ENCODE data around the gene TFF3.

Gene TFF3

DNA sequence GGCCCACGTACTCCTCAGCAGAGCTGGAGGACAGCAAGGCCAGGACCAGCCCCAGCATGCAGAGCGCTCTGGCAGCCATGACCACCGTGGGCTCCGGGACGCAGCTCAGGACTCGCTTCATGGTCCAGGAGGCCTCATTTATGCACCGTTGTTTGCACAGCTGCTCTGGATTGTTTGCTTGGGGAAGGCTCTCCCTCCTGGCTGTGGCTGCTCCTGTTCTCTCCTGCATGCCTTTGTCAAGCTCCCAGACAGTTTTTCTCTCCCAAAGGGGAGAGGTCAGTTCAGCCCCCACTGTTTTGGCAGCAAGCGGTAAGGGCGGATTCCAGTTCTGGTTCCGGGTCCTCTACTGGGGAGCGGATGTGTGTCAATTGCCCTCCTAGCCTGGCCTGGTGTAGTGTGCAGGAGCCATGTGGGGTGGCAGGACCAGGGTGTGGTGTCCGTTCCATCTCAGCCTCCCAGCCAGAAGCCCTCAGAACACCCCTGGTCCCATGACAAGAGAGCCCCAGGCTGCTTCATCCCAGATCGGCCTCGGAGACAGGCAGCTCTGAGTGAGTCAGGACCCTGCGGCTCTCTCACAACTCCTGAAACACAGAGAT is at the start of gene TFF3:
Gene TFF3, minus strand, starts transcription at position 114 of the 596 bp plus-strand sequence. Its CDS starts 35 bp downstream, at position 79.
- Histone ChIP-seq H3K9ac (ENCODE audit: low read depth in 1 of 2, low read length in 2 of 2) (peak within 1 kb of the TSS; percentile 43 to 67), H3K4me1 (ENCODE audit: control insufficient read depth in 2 of 2, insufficient read depth in 2 of 2, low read length in 2 of 2) (peaks cover 53 to 76% of the 10 kb centered on the region in 2 donors), H3K27ac (ENCODE audit: low read depth in 2 of 2, low read length in 2 of 2) (peak within 1 kb of the TSS; percentile 94), H3K9me3 (ENCODE audit: control insufficient read depth in 2 of 2, low read length in 2 of 2) (no peaks in the 10 kb centered on the region), H3K4me3 (ENCODE audit: low read length in 2 of 2) (peak within 1 kb of the TSS; percentile 62 to 72), H3K36me3 (ENCODE audit: control insufficient read depth in 2 of 2, insufficient read depth in 2 of 2, low read length in 2 of 2) (peaks cover 0 to 2% of the 10 kb centered on the region in 2 donors), H3K27me3 (ENCODE audit: control insufficient read depth in 2 of 2, insufficient read depth in 2 of 2, low read length in 2 of 2) (no peaks in the 10 kb centered on the region)

DNA sequence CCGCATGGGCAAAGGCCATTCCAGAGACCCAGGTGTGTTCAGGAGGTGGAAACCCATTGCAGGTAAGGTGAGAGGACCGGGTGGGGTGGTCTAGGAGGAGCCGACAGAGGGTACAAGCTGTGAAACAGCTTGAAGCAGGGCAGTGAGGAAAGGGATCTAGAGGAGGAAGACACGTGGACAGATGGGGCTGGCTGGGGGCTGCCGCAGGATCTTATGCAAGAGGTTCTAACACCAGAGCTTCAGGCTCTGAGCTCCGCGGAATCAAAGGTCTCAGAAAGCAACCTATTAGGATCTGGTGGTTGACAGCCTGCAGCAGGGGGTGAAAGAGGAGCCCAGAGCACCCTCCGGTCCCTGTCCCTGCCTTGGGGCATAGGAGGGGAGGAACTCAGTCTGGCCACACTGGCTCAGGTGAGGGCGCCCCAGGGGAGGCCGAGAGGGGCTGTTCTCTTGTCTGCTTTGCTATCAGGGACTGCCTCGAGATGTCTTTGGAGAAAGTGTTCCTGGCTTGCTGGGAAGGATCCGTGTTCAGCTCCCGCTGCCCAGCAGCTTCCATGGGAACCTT is 49.2 kb upstream of the TFF3 start:
- Histone ChIP-seq H3K9ac (ENCODE audit: low read depth in 1 of 2, low read length in 2 of 2) (no peak overlapping the region), H3K36me3 (ENCODE audit: control insufficient read depth in 2 of 2, insufficient read depth in 2 of 2, low read length in 2 of 2) (no peaks in the 10 kb centered on the region), H3K27ac (ENCODE audit: low read depth in 2 of 2, low read length in 2 of 2) (no peak overlapping the region), H3K4me3 (ENCODE audit: low read length in 2 of 2) (no peak overlapping the region), H3K9me3 (ENCODE audit: control insufficient read depth in 2 of 2, low read length in 2 of 2) (peaks cover 0 to 3% of the 10 kb centered on the region in 2 donors), H3K4me1 (ENCODE audit: control insufficient read depth in 2 of 2, insufficient read depth in 2 of 2, low read length in 2 of 2) (peaks cover 11 to 22% of the 10 kb centered on the region in 2 donors), H3K27me3 (ENCODE audit: control insufficient read depth in 2 of 2, insufficient read depth in 2 of 2, low read length in 2 of 2) (no peaks in the 10 kb centered on the region)

- H3K4me3 ChIP-seq (ENCODE audit: low read length in 2 of 2), result no peak overlapping the region
- peaks cover 0 to 3% of the 10 kb centered on the region in 2 donors for H3K9me3 ChIP-seq (ENCODE audit: control insufficient read depth in 2 of 2, low read length in 2 of 2)
- no peak overlapping the region for H3K9ac ChIP-seq (ENCODE audit: low read depth in 1 of 2, low read length in 2 of 2)
- peaks cover 11 to 22% of the 10 kb centered on the region in 2 donors for H3K4me1 ChIP-seq (ENCODE audit: control insufficient read depth in 2 of 2, insufficient read depth in 2 of 2, low read length in 2 of 2)
- H3K27me3 ChIP-seq (ENCODE audit: control insufficient read depth in 2 of 2, insufficient read depth in 2 of 2, low read length in 2 of 2), result no peaks in the 10 kb centered on the region
- no peaks in the 10 kb centered on the region for H3K36me3 ChIP-seq (ENCODE audit: control insufficient read depth in 2 of 2, insufficient read depth in 2 of 2, low read length in 2 of 2)
- no peak overlapping the region for H3K27ac ChIP-seq (ENCODE audit: low read depth in 2 of 2, low read length in 2 of 2)
Measured at GRCh38 chr21:42363312-42363711, 48.1 kb upstream of the TFF3 start.

DNA sequence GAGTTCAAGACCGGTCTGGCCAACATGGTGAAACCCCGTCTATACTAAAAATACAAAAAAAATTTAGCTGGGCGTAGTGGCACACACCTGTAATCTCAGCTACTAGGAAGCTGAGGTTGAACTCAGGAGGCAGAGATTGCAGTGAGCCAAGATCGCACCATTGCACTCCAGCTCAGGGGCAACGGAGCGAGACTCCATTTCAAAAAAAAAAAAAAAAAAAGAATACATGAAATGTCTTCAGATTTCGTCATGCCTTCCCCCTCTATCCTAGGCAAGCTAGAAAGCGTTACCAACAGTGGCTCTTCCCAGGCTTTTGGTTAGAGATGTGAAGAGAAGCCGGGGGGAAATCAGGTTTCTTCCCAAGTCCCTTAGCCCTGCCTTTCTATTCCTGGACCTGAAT is 47.5 kb upstream of the TFF3 start:
- H3K27me3 ChIP-seq (ENCODE audit: control insufficient read depth in 2 of 2, insufficient read depth in 2 of 2, low read length in 2 of 2), result no peaks in the 10 kb centered on the region
- H3K4me3 ChIP-seq (ENCODE audit: low read length in 2 of 2), result no peak overlapping the region
- peaks cover 0 to 3% of the 10 kb centered on the region in 2 donors for H3K9me3 ChIP-seq (ENCODE audit: control insufficient read depth in 2 of 2, low read length in 2 of 2)

GRCh38 chr21:42362198-42362597 is 47.0 kb upstream of the TFF3 start:
- H3K9ac ChIP-seq (ENCODE audit: low read depth in 1 of 2, low read length in 2 of 2), result no peak overlapping the region
- peaks cover 8 to 15% of the 10 kb centered on the region in 2 donors for H3K4me1 ChIP-seq (ENCODE audit: control insufficient read depth in 2 of 2, insufficient read depth in 2 of 2, low read length in 2 of 2)
- H3K4me3 ChIP-seq (ENCODE audit: low read length in 2 of 2), result no peak overlapping the region
- no peak overlapping the region for H3K27ac ChIP-seq (ENCODE audit: low read depth in 2 of 2, low read length in 2 of 2)
- no peaks in the 10 kb centered on the region for H3K27me3 ChIP-seq (ENCODE audit: control insufficient read depth in 2 of 2, insufficient read depth in 2 of 2, low read length in 2 of 2)
- H3K36me3 ChIP-seq (ENCODE audit: control insufficient read depth in 2 of 2, insufficient read depth in 2 of 2, low read length in 2 of 2), result no peaks in the 10 kb centered on the region
- peaks cover 0 to 3% of the 10 kb centered on the region in 2 donors for H3K9me3 ChIP-seq (ENCODE audit: control insufficient read depth in 2 of 2, low read length in 2 of 2)

More for the DNA sequence above, 47.5 kb upstream of the TFF3 start:
- Histone ChIP-seq H3K36me3 (ENCODE audit: control insufficient read depth in 2 of 2, insufficient read depth in 2 of 2, low read length in 2 of 2) (no peaks in the 10 kb centered on the region), H3K4me1 (ENCODE audit: control insufficient read depth in 2 of 2, insufficient read depth in 2 of 2, low read length in 2 of 2) (peaks cover 11 to 20% of the 10 kb centered on the region in 2 donors), H3K27ac (ENCODE audit: low read depth in 2 of 2, low read length in 2 of 2) (no peak overlapping the region), H3K9ac (ENCODE audit: low read depth in 1 of 2, low read length in 2 of 2) (no peak overlapping the region)

- peaks cover 2 to 6% of the 10 kb centered on the region in 2 donors for H3K4me1 ChIP-seq (ENCODE audit: control insufficient read depth in 2 of 2, insufficient read depth in 2 of 2, low read length in 2 of 2)
- no peak overlapping the region for H3K4me3 ChIP-seq (ENCODE audit: low read length in 2 of 2)
- H3K9me3 ChIP-seq (ENCODE audit: control insufficient read depth in 2 of 2, low read length in 2 of 2), result peaks cover 0 to 5% of the 10 kb centered on the region in 2 donors
- no peaks in the 10 kb centered on the region for H3K36me3 ChIP-seq (ENCODE audit: control insufficient read depth in 2 of 2, insufficient read depth in 2 of 2, low read length in 2 of 2)
- no peak overlapping the region for H3K27ac ChIP-seq (ENCODE audit: low read depth in 2 of 2, low read length in 2 of 2)
- no peaks in the 10 kb centered on the region for H3K27me3 ChIP-seq (ENCODE audit: control insufficient read depth in 2 of 2, insufficient read depth in 2 of 2, low read length in 2 of 2)
- H3K9ac ChIP-seq (ENCODE audit: low read depth in 1 of 2, low read length in 2 of 2), result no peak overlapping the region
Measured at GRCh38 chr21:42361286-42361685, 46.1 kb upstream of the TFF3 start.

DNA sequence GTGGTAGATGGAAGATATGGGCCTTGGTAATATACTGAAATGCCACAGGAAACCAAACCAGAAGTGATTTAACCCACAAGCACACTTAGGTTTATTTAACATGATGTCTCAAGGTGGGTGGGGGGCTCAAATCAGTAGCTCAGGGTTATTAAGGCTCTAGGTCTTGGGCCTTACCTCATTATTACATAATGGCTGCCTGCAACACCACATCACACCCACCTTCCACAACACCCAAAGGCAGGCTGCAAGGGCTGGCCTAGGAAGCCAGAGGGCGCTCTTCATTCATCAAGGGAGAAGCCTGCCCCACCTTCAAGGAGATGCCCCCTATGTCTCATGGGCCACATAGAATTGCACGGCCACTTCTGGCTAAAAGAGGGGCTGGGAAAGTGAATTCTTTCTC is 45.1 kb upstream of the TFF3 start:
- H3K4me1 ChIP-seq (ENCODE audit: control insufficient read depth in 2 of 2, insufficient read depth in 2 of 2, low read length in 2 of 2), result no peaks in the 10 kb centered on the region
- no peaks in the 10 kb centered on the region for H3K27me3 ChIP-seq (ENCODE audit: control insufficient read depth in 2 of 2, insufficient read depth in 2 of 2, low read length in 2 of 2)
- H3K27ac ChIP-seq (ENCODE audit: low read depth in 2 of 2, low read length in 2 of 2), result no peak overlapping the region
- H3K36me3 ChIP-seq (ENCODE audit: control insufficient read depth in 2 of 2, insufficient read depth in 2 of 2, low read length in 2 of 2), result no peaks in the 10 kb centered on the region
- no peak overlapping the region for H3K9ac ChIP-seq (ENCODE audit: low read depth in 1 of 2, low read length in 2 of 2)
- peaks cover 0 to 8% of the 10 kb centered on the region in 2 donors for H3K9me3 ChIP-seq (ENCODE audit: control insufficient read depth in 2 of 2, low read length in 2 of 2)
- no peak overlapping the region for H3K4me3 ChIP-seq (ENCODE audit: low read length in 2 of 2)

GRCh38 chr21:42358937-42359336 is 43.7 kb upstream of the TFF3 start:
- H3K4me1 ChIP-seq (ENCODE audit: control insufficient read depth in 2 of 2, insufficient read depth in 2 of 2, low read length in 2 of 2), result no peaks in the 10 kb centered on the region
- no peaks in the 10 kb centered on the region for H3K36me3 ChIP-seq (ENCODE audit: control insufficient read depth in 2 of 2, insufficient read depth in 2 of 2, low read length in 2 of 2)
- no peak overlapping the region for H3K27ac ChIP-seq (ENCODE audit: low read depth in 2 of 2, low read length in 2 of 2)
- H3K4me3 ChIP-seq (ENCODE audit: low read length in 2 of 2), result no peak overlapping the region
- H3K9me3 ChIP-seq (ENCODE audit: control insufficient read depth in 2 of 2, low read length in 2 of 2), result peaks cover 0 to 8% of the 10 kb centered on the region in 2 donors
- no peaks in the 10 kb centered on the region for H3K27me3 ChIP-seq (ENCODE audit: control insufficient read depth in 2 of 2, insufficient read depth in 2 of 2, low read length in 2 of 2)
- H3K9ac ChIP-seq (ENCODE audit: low read depth in 1 of 2, low read length in 2 of 2), result no peak overlapping the region

DNA sequence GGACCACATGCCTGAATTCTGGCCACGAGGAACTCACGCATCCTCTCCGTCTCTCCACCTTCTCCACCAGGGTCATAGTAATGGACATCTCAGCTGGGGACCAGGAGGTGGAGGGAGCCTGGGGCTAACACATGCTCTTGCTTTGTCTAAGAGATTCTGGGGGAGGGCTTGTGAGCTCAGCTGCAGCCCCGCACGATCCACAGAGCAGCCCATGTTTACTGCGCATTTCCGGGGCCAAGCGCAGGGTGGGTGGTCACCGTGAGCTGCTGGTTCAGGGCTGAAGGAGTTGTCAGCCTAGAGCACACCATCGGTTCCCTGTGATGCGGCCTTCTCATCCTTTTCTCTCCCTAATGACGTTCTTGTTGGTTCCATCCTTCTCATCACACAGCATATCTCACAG is 43.1 kb upstream of the TFF3 start:
- Histone ChIP-seq H3K9ac (ENCODE audit: low read depth in 1 of 2, low read length in 2 of 2) (no peak overlapping the region), H3K27me3 (ENCODE audit: control insufficient read depth in 2 of 2, insufficient read depth in 2 of 2, low read length in 2 of 2) (no peaks in the 10 kb centered on the region), H3K27ac (ENCODE audit: low read depth in 2 of 2, low read length in 2 of 2) (no peak overlapping the region)

GRCh38 chr21:42357307-42357706 is 42.1 kb upstream of the TFF3 start:
- H3K9ac ChIP-seq (ENCODE audit: low read depth in 1 of 2, low read length in 2 of 2), result no peak overlapping the region
- no peaks in the 10 kb centered on the region for H3K4me1 ChIP-seq (ENCODE audit: control insufficient read depth in 2 of 2, insufficient read depth in 2 of 2, low read length in 2 of 2)
- no peaks in the 10 kb centered on the region for H3K36me3 ChIP-seq (ENCODE audit: control insufficient read depth in 2 of 2, insufficient read depth in 2 of 2, low read length in 2 of 2)
- H3K27me3 ChIP-seq (ENCODE audit: control insufficient read depth in 2 of 2, insufficient read depth in 2 of 2, low read length in 2 of 2), result no peaks in the 10 kb centered on the region
- H3K27ac ChIP-seq (ENCODE audit: low read depth in 2 of 2, low read length in 2 of 2), result peak overlapping the region; percentile 5 to 64
- peaks cover 0 to 8% of the 10 kb centered on the region in 2 donors for H3K9me3 ChIP-seq (ENCODE audit: control insufficient read depth in 2 of 2, low read length in 2 of 2)
- H3K4me3 ChIP-seq (ENCODE audit: low read length in 2 of 2), result no peak overlapping the region

More for the DNA sequence above, 43.1 kb upstream of the TFF3 start:
- peaks cover 0 to 8% of the 10 kb centered on the region in 2 donors for H3K9me3 ChIP-seq (ENCODE audit: control insufficient read depth in 2 of 2, low read length in 2 of 2)
- H3K4me3 ChIP-seq (ENCODE audit: low read length in 2 of 2), result no peak overlapping the region
- no peaks in the 10 kb centered on the region for H3K4me1 ChIP-seq (ENCODE audit: control insufficient read depth in 2 of 2, insufficient read depth in 2 of 2, low read length in 2 of 2)
- H3K36me3 ChIP-seq (ENCODE audit: control insufficient read depth in 2 of 2, insufficient read depth in 2 of 2, low read length in 2 of 2), result no peaks in the 10 kb centered on the region
